Endodermal cell (in vitro differentiated cells): ENCODE data around the gene FAM98B. TPM values are rescaled to one million over a fixed set of nuclear protein-coding genes. Genes with fewer than 3 reads are reported as not detected.

ENCODE experiments used
- DNase-seq: peaks from one replicate; pipeline ENCODE4 v3.0.0-alpha.2; 2017
- H3K27ac ChIP-seq: 2 replicates; pipeline ENCODE4 v1.5.1; 2013; ENCODE audit warnings: mild to moderate bottlenecking, low read depth, low read length, moderate library complexity
- H3K27me3 ChIP-seq: 2 replicates; pipeline ENCODE4 v1.6.1; 2013; ENCODE audit warnings: mild to moderate bottlenecking, low read length, moderate library complexity; ENCODE audit not compliant: insufficient read depth, control insufficient read depth, poor library complexity, severe bottlenecking
- H3K36me3 ChIP-seq: 2 replicates; pipeline ENCODE4 v1.7.0; 2013; ENCODE audit warnings: mild to moderate bottlenecking, low read length, moderate library complexity; ENCODE audit not compliant: control insufficient read depth, insufficient read depth
- H3K4me1 ChIP-seq: one replicate; pipeline ENCODE4 v1.7.0; 2013; ENCODE audit warnings: low read length; ENCODE audit not compliant: control insufficient read depth, insufficient read depth
- H3K4me3 ChIP-seq: 2 replicates; pipeline ENCODE4 v1.5.1; 2013; ENCODE audit warnings: mild to moderate bottlenecking, low read length, moderate library complexity
- H3K9ac ChIP-seq: 2 replicates; pipeline ENCODE4 v1.6.1; 2013; ENCODE audit warnings: mild to moderate bottlenecking, low read length, moderate library complexity; ENCODE audit not compliant: poor library complexity, severe bottlenecking; ENCODE audit errors: extremely low read depth
- H3K9me3 ChIP-seq: 2 replicates; pipeline ENCODE4 v1.6.1; 2013; ENCODE audit warnings: mild to moderate bottlenecking, low read length, moderate library complexity; ENCODE audit not compliant: control insufficient read depth
- H3K27ac Mint-ChIP-seq: 2 replicates; pipeline ENCODE4 v1.8.0; 2020; ENCODE audit warnings: mixed read lengths
- H3K27me3 Mint-ChIP-seq: 2 replicates; pipeline ENCODE4 v1.8.0; 2021; ENCODE audit warnings: mild to moderate bottlenecking, mixed read lengths; ENCODE audit not compliant: insufficient read depth
- H3K36me3 Mint-ChIP-seq: 2 replicates; pipeline ENCODE4 v1.8.0; 2020; ENCODE audit warnings: low read depth, mixed read lengths
- H3K4me1 Mint-ChIP-seq: 2 replicates; pipeline ENCODE4 v1.8.0; 2020; ENCODE audit warnings: mixed read lengths
- H3K4me3 Mint-ChIP-seq: 2 replicates; pipeline ENCODE4 v1.8.0; 2020; ENCODE audit warnings: mild to moderate bottlenecking, moderate library complexity, mixed read lengths
- H3K9me3 Mint-ChIP-seq: 2 replicates; pipeline ENCODE4 v1.8.0; 2020; ENCODE audit warnings: mild to moderate bottlenecking, mixed read lengths
- CTCF ChIP-seq: fragments of 200-600 bp; sonication (generic); conservative IDR thresholded peaks from 2 replicates; pipeline ENCODE4 v1.5.0; 2021; ENCODE audit warnings: antibody characterized with exemption, mild to moderate bottlenecking
- WGBS, 2 experiments: methylation state at CpG; one replicate each; pipeline versions ENCODE4 v1.1.5 to v1.1.7; 2013; ENCODE audit warnings: missing lambda C conversion rate in 2 of 2, mixed read lengths in 1 of 2; ENCODE audit not compliant: insufficient coverage in 1 of 2, insufficient read length in 1 of 2; 5-methylcytosine and 5-hydroxymethylcytosine counted together
- total RNA-seq, 2 donors: library from RNA; stranded (reverse); fragmentation: NEBNext Ultra II Directional in 1 of 2; extraction: Animal tissue kit (Norgen Biotek cat#: 25700) in 1 of 2; gene quantifications; 2 replicates in 1 of 2; 3 replicates in 1 of 2; pipeline ENCODE4 v1.2.1, GENCODE V29; 2021

The FAM98B gene
- total RNA-seq, 2 donors from 2014 or later: 54.3 to 55.9 TPM

- H3K27ac Mint-ChIP-seq: no peak overlapping the region
These were observed 15.6 kb upstream of the FAM98B start for GRCh38 chr15:38438031-38438986.

GRCh38 chr15:38440353-38441129 is 13.4 kb upstream of the FAM98B start:
- Mint-ChIP-seq H3K9me3 (no peaks in the 10 kb centered on the region), H3K27me3 (peaks cover 98% of the 10 kb centered on the region), H3K36me3 (no peaks in the 10 kb centered on the region), H3K4me3 (no peak overlapping the region), H3K4me1 (peaks cover 5% of the 10 kb centered on the region), H3K27ac (no peak overlapping the region)
- TF ChIP-seq CTCF: peak; percentile 96
- DNase-seq: peak; percentile 81
- no peaks in the 10 kb centered on the region for H3K36me3 ChIP-seq
- 5 to 34% methylated on average over 4 to 9 of the region's 9 CpGs for WGBS, 2 experiments
- H3K4me1 ChIP-seq: peaks cover 4% of the 10 kb centered on the region
- no peak overlapping the region for H3K4me3 ChIP-seq
- no peak overlapping the region for H3K9ac ChIP-seq
- H3K9me3 ChIP-seq: no peaks in the 10 kb centered on the region
- H3K27ac ChIP-seq: no peak overlapping the region
- H3K27me3 ChIP-seq: peaks cover 92% of the 10 kb centered on the region

More at GRCh38 chr15:38438031-38438986, 15.6 kb upstream of the FAM98B start:
- Histone ChIP-seq H3K27ac (no peak overlapping the region), H3K4me3 (no peak overlapping the region), H3K4me1 (peaks cover 4% of the 10 kb centered on the region), H3K27me3 (peaks cover 87% of the 10 kb centered on the region), H3K9ac (no peak overlapping the region), H3K36me3 (no peaks in the 10 kb centered on the region), H3K9me3 (no peaks in the 10 kb centered on the region)
- 92 to 100% methylated on average over 2 of the region's 2 CpGs for WGBS, 2 experiments
- H3K4me3 Mint-ChIP-seq: no peak overlapping the region
- H3K9me3 Mint-ChIP-seq: no peaks in the 10 kb centered on the region
- no peaks in the 10 kb centered on the region for H3K36me3 Mint-ChIP-seq
- DNase-seq: no peak
- peaks cover 5% of the 10 kb centered on the region for H3K4me1 Mint-ChIP-seq
- no peak for TF ChIP-seq CTCF
- peaks cover 90% of the 10 kb centered on the region for H3K27me3 Mint-ChIP-seq

GRCh38 chr15:38441130-38441519 is 12.8 kb upstream of the FAM98B start:
- Histone ChIP-seq H3K27me3 (peaks cover 92% of the 10 kb centered on the region), H3K4me1 (peaks cover 4% of the 10 kb centered on the region), H3K27ac (no peak overlapping the region), H3K36me3 (no peaks in the 10 kb centered on the region), H3K9ac (no peak overlapping the region), H3K4me3 (no peak overlapping the region), H3K9me3 (no peaks in the 10 kb centered on the region)
- WGBS, 2 experiments: 86% methylated on average over 2 of the region's 3 CpGs; no CpG with 5 or more reads in 1 of the 2 experiments
- H3K36me3 Mint-ChIP-seq: no peaks in the 10 kb centered on the region
- no peak for TF ChIP-seq CTCF
- peaks cover 5% of the 10 kb centered on the region for H3K4me1 Mint-ChIP-seq
- DNase-seq: no peak
- no peaks in the 10 kb centered on the region for H3K9me3 Mint-ChIP-seq
- H3K4me3 Mint-ChIP-seq: no peak overlapping the region
- H3K27me3 Mint-ChIP-seq: peaks cover 93% of the 10 kb centered on the region
- H3K27ac Mint-ChIP-seq: no peak overlapping the region
